ENCODE results near the gene CCL19. TPM values are rescaled to one million over a fixed set of nuclear protein-coding genes. Genes with fewer than 3 reads are reported as not detected.

Gene CCL19
- total and polyA plus RNA-seq, 2 experiments from 2014 or later, result not detected

- TF ChIP-seq EZH2phosphoT487 (IDR thresholded peaks at IDR 0.05; ENCODE audit: unreplicated experiment) (no peak), EZH2 (IDR thresholded peaks at IDR 0.05; ENCODE audit: low read depth, unreplicated experiment) (no peak), NANOG (IDR thresholded peaks at IDR 0.05; ENCODE audit: borderline replicate concordance) (no peak), CTCF (conservative IDR thresholded peaks at IDR 0.05; ENCODE audit: low read depth in 2 of 2) (no peak), ZNF462 (CRISPR knock-in tag; IDR thresholded peaks at IDR 0.05) (no peak), CREB1 (CRISPR knock-in tag; IDR thresholded peaks at IDR 0.05; ENCODE audit: low read depth) (no peak), ETS1 (IDR thresholded peaks at IDR 0.05) (no peak), ZNF331 (CRISPR knock-in tag; IDR thresholded peaks at IDR 0.05; ENCODE audit: low read depth) (no peak), ZNF114 (CRISPR knock-in tag; IDR thresholded peaks at IDR 0.05) (no peak), JUNB (IDR thresholded peaks at IDR 0.05; ENCODE audit: unreplicated experiment) (no peak), POLR2AphosphoS5 (IDR thresholded peaks at IDR 0.05; ENCODE audit: low read depth) (no peak), STAT1 (IDR thresholded peaks at IDR 0.05; ENCODE audit: unreplicated experiment) (no peak)
- TF ChIP-seq, protein P1, sequence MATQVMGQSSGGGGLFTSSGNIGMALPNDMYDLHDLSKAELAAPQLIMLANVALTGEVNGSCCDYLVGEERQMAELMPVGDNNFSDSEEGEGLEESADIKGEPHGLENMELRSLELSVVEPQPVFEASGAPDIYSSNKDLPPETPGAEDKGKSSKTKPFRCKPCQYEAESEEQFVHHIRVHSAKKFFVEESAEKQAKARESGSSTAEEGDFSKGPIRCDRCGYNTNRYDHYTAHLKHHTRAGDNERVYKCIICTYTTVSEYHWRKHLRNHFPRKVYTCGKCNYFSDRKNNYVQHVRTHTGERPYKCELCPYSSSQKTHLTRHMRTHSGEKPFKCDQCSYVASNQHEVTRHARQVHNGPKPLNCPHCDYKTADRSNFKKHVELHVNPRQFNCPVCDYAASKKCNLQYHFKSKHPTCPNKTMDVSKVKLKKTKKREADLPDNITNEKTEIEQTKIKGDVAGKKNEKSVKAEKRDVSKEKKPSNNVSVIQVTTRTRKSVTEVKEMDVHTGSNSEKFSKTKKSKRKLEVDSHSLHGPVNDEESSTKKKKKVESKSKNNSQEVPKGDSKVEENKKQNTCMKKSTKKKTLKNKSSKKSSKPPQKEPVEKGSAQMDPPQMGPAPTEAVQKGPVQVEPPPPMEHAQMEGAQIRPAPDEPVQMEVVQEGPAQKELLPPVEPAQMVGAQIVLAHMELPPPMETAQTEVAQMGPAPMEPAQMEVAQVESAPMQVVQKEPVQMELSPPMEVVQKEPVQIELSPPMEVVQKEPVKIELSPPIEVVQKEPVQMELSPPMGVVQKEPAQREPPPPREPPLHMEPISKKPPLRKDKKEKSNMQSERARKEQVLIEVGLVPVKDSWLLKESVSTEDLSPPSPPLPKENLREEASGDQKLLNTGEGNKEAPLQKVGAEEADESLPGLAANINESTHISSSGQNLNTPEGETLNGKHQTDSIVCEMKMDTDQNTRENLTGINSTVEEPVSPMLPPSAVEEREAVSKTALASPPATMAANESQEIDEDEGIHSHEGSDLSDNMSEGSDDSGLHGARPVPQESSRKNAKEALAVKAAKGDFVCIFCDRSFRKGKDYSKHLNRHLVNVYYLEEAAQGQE (IDR thresholded peaks at IDR 0.05; ENCODE audit: unreplicated experiment), result no peak
- no peak for DNase-seq (ENCODE audit: low spot score)
- Mint-ChIP-seq H3K27ac (no peak overlapping the region), H3K9me3 (no peaks in the 10 kb centered on the region), H3K4me1 (peaks cover 14% of the 10 kb centered on the region), H3K36me3 (ENCODE audit: low read depth) (no peaks in the 10 kb centered on the region), H3K27me3 (ENCODE audit: insufficient read depth, low read depth, poor library complexity) (peaks cover 6% of the 10 kb centered on the region), H3K4me3 (no peak overlapping the region)
- H3F3A ChIP-seq (replicated peaks; ENCODE audit: low read depth), result no peaks in the 10 kb centered on the region
- H3K79me2 ChIP-seq (replicated peaks; ENCODE audit: insufficient read depth), result no peaks in the 10 kb centered on the region
- peaks cover 10% of the 10 kb centered on the region for H3K4me1 ChIP-seq (ENCODE audit: insufficient read depth)
- no peak overlapping the region for H2AFZ ChIP-seq
- H3K27ac ChIP-seq (ENCODE audit: low read depth), result no peak overlapping the region
- H3K4me3 ChIP-seq, result no peak overlapping the region
- no peak for ATAC-seq
- no peak overlapping the region for H3K4me2 ChIP-seq
- H3K36me3 ChIP-seq (ENCODE audit: insufficient read depth), result no peaks in the 10 kb centered on the region
- no peaks in the 10 kb centered on the region for H3K9me2 ChIP-seq (ENCODE audit: insufficient read depth)
- H4K20me1 ChIP-seq (replicated peaks; ENCODE audit: insufficient read depth), result no peaks in the 10 kb centered on the region
- H3K27me3 ChIP-seq (ENCODE audit: insufficient read depth), result no peaks in the 10 kb centered on the region
Measured at GRCh38 chr9:34688329-34689115, 2.6 kb downstream of the CCL19 start.

Data from GM23338 (cell line).